Measurements from ENCODE around the gene RTP4. TPM values are rescaled to one million over a fixed set of nuclear protein-coding genes. Genes with fewer than 3 reads are reported as not detected.

Gene RTP4
- total RNA-seq, 2 donors from 2014 or later, result 2.7 to 5.1 TPM

DNA sequence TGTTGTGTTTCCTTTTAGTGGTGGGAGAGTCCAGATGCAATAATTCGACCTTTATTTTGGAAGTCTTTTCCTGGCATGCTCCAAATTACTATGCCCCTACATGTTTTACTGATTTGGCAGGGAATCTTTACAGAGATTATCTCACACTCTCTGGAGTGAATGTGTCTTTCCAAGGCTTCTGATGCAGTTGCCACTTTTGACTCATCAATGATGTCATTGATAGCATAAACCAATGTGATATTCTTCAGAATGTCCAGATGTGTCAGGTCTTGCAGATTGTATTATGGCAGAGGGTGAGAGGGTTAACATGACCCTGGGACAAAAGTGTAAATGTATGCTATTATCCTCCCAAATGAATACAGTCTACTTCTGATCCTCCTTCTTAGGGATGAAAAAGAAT lies 9.7 kb downstream of the RTP4 start:
- intact Hi-C loops (cut with DNase I), result no loop called here
- Histone ChIP-seq H3K27me3 (replicated peaks; ENCODE audit: insufficient read depth) (no peaks in the 10 kb centered on the region), H3K27ac (no peak overlapping the region), H3K36me3 (no peaks in the 10 kb centered on the region), H3K4me1 (replicated peaks) (no peaks in the 10 kb centered on the region), H3K9me3 (no peaks in the 10 kb centered on the region), H3K4me3 (no peak overlapping the region)
- TF ChIP-seq POLR2AphosphoS5 (IDR thresholded peaks at IDR 0.05), result no peak
- no peak for TF ChIP-seq POLR2A (IDR thresholded peaks at IDR 0.05)
- TF ChIP-seq, protein P1, sequence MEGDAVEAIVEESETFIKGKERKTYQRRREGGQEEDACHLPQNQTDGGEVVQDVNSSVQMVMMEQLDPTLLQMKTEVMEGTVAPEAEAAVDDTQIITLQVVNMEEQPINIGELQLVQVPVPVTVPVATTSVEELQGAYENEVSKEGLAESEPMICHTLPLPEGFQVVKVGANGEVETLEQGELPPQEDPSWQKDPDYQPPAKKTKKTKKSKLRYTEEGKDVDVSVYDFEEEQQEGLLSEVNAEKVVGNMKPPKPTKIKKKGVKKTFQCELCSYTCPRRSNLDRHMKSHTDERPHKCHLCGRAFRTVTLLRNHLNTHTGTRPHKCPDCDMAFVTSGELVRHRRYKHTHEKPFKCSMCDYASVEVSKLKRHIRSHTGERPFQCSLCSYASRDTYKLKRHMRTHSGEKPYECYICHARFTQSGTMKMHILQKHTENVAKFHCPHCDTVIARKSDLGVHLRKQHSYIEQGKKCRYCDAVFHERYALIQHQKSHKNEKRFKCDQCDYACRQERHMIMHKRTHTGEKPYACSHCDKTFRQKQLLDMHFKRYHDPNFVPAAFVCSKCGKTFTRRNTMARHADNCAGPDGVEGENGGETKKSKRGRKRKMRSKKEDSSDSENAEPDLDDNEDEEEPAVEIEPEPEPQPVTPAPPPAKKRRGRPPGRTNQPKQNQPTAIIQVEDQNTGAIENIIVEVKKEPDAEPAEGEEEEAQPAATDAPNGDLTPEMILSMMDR (IDR thresholded peaks at IDR 0.05), result no peak
- 25% methylated on average over 1 of the region's 1 CpG for WGBS
- no peak for DNase-seq (ENCODE audit: low spot score)

GRCh38 chr3:187382609-187383151 lies 14.5 kb downstream of the RTP4 start:
- WGBS, result 78% methylated on average over 8 of the region's 8 CpGs
- Histone ChIP-seq H3K27me3 (replicated peaks; ENCODE audit: insufficient read depth) (no peaks in the 10 kb centered on the region), H3K9me3 (no peaks in the 10 kb centered on the region), H3K27ac (no peak overlapping the region), H3K4me3 (no peak overlapping the region), H3K36me3 (no peaks in the 10 kb centered on the region), H3K4me1 (replicated peaks) (no peaks in the 10 kb centered on the region)
- DNase-seq (ENCODE audit: low spot score), result no peak
- intact Hi-C loops (cut with DNase I), result no loop called here
- TF ChIP-seq POLR2AphosphoS5 (IDR thresholded peaks at IDR 0.05), result no peak
- no peak for TF ChIP-seq POLR2A (IDR thresholded peaks at IDR 0.05)
- TF ChIP-seq, protein P1 (IDR thresholded peaks at IDR 0.05), result no peak

GRCh38 chr3:187383246-187383645 lies 15.1 kb downstream of the RTP4 start:
- no peak for TF ChIP-seq POLR2A (IDR thresholded peaks at IDR 0.05)
- TF ChIP-seq, protein P1 (IDR thresholded peaks at IDR 0.05), result no peak
- no peaks in the 10 kb centered on the region for H3K27me3 ChIP-seq (replicated peaks; ENCODE audit: insufficient read depth)
- intact Hi-C loops (cut with DNase I), result no loop called here
- H3K4me3 ChIP-seq, result no peak overlapping the region
- DNase-seq (ENCODE audit: low spot score), result no peak
- H3K4me1 ChIP-seq (replicated peaks), result no peaks in the 10 kb centered on the region
- no peak overlapping the region for H3K27ac ChIP-seq
- WGBS, result 85% methylated on average over 4 of the region's 4 CpGs
- H3K9me3 ChIP-seq, result no peaks in the 10 kb centered on the region
- H3K36me3 ChIP-seq, result no peaks in the 10 kb centered on the region

- Histone ChIP-seq H3K36me3 (no peaks in the 10 kb centered on the region), H3K9me3 (no peaks in the 10 kb centered on the region), H3K4me1 (replicated peaks) (no peaks in the 10 kb centered on the region), H3K4me3 (no peak overlapping the region), H3K27ac (no peak overlapping the region), H3K27me3 (replicated peaks; ENCODE audit: insufficient read depth) (no peaks in the 10 kb centered on the region)
- no peak for DNase-seq (ENCODE audit: low spot score)
- intact Hi-C loops (cut with DNase I), result no loop called here
- TF ChIP-seq, protein P1 (IDR thresholded peaks at IDR 0.05), result no peak
- TF ChIP-seq POLR2AphosphoS5 (IDR thresholded peaks at IDR 0.05), result no peak
- TF ChIP-seq POLR2A (IDR thresholded peaks at IDR 0.05), result no peak
- 38% methylated on average over 1 of the region's 1 CpG for WGBS
Measured at GRCh38 chr3:187385296-187385695, 17.1 kb downstream of the RTP4 start.

GRCh38 chr3:187396661-187397060 lies 28.5 kb downstream of the RTP4 start:
- no peak overlapping the region for H3K27ac ChIP-seq
- no peaks in the 10 kb centered on the region for H3K27me3 ChIP-seq (replicated peaks; ENCODE audit: insufficient read depth)
- H3K4me3 ChIP-seq, result no peak overlapping the region
- intact Hi-C loops (cut with DNase I), result no loop called here
- H3K9me3 ChIP-seq, result no peaks in the 10 kb centered on the region
- no peaks in the 10 kb centered on the region for H3K36me3 ChIP-seq
- no peak for DNase-seq (ENCODE audit: low spot score)
- TF ChIP-seq POLR2AphosphoS5 (IDR thresholded peaks at IDR 0.05), result no peak
- TF ChIP-seq, protein P1 (IDR thresholded peaks at IDR 0.05), result no peak
- no peak for TF ChIP-seq POLR2A (IDR thresholded peaks at IDR 0.05)
- H3K4me1 ChIP-seq (replicated peaks), result no peaks in the 10 kb centered on the region
- WGBS, result 29% methylated on average over 1 of the region's 1 CpG

All from prostate gland (tissue), 2 donors.